Testis (tissue), 3 donors: Measurements from ENCODE around the gene CHCHD5. TPM values are rescaled to one million over a fixed set of nuclear protein-coding genes. Genes with fewer than 3 reads are reported as not detected.
"Not testable (repeated sequence)": the region's sequence is repeated elsewhere in the genome, so short reads cannot be mapped to it uniquely, and the experiment has no call there.

ENCODE experiments used
- DNase-seq: peaks from one replicate; pipeline ENCODE4 v3.0.0-alpha.2; 2019
- H3K27ac ChIP-seq, 2 donors: fragments of 200-600 bp; sonication (generic); one replicate each; pipeline ENCODE4 v1.5.1; 2019
- H3K27me3 ChIP-seq: fragments of 200-600 bp; sonication (generic); one replicate; pipeline ENCODE4 v1.5.1; 2019
- H3K36me3 ChIP-seq: fragments of 200-600 bp; sonication (generic); one replicate; pipeline ENCODE4 v1.5.1; 2017; ENCODE audit warnings: low read depth; ENCODE audit errors: missing control alignments
- H3K4me1 ChIP-seq: fragments of 200-600 bp; sonication (generic); one replicate; pipeline ENCODE4 v1.5.1; 2019
- H3K4me3 ChIP-seq, 2 donors: fragments of 200-600 bp; sonication (generic); one replicate each; pipeline ENCODE4 v1.5.1; 2017 to 2019
- H3K9me3 ChIP-seq: fragments of 200-600 bp; sonication (generic); one replicate; pipeline ENCODE4 v1.5.1; 2017
- CTCF ChIP-seq, 3 experiments: fragments of 450-650 bp in 2 of 3; fragments of 200-600 bp in 1 of 3; sonication (generic) in 1 of 3; IDR thresholded peaks; one replicate each; pipeline ENCODE4 v1.5.1; 2016 to 2019; ENCODE audit warnings: antibody characterized with exemption in 3 of 3, mild to moderate bottlenecking in 2 of 3, moderate library complexity in 1 of 3
- POLR2A ChIP-seq: fragments of 450-650 bp; IDR thresholded peaks from one replicate; pipeline ENCODE4 v1.6.1; 2017; ENCODE audit warnings: antibody characterized with exemption, mild to moderate bottlenecking, moderate library complexity
- WGBS, 2 donors: methylation state at CpG; one replicate each; pipeline ENCODE4 v1.1.5; 2018; 5-methylcytosine and 5-hydroxymethylcytosine counted together
- intact Hi-C: fragments of 100-400 bp; cut with DNase I; formaldehyde crosslinking; loops from one replicate; pipeline ENCODE4 v1.15.1; 2023; ENCODE audit warnings: low total_unique reads
- polyA plus RNA-seq: library from polyadenylated mRNA; stranded (reverse); fragments of 350-450 nt; fragmentation: Illumina TruSeq; extraction: RNeasy Lipid Tissue Mini Kit (QIAGEN cat#74804); gene quantifications from one replicate; pipeline ENCODE4 v1.2.3, GENCODE V29; 2014; ENCODE audit warnings: low read depth, low replicate concordance; ENCODE audit not compliant: insufficient read depth
- total RNA-seq, 2 donors: library from RNA; depleted of rRNA; stranded (reverse); fragments of >200 nt; gene quantifications; one replicate each; pipeline ENCODE4 v1.2.3, GENCODE V29; 2016

CHCHD5 gene
- total and polyA plus RNA-seq, 3 donors from 2014 or later, result 49.0 to 98.9 (median 51.3) TPM

- no peak for DNase-seq
- no peaks in the 10 kb centered on the region for H3K36me3 ChIP-seq
- intact Hi-C loops, result no loop called here
- TF ChIP-seq CTCF (IDR thresholded peaks at IDR 0.05) (no peak), POLR2A (no peak)
- WGBS, 2 donors, result 90% methylated on average over 4 of the region's 4 CpGs
- H3K27ac ChIP-seq, result no peak overlapping the region
- no peaks in the 10 kb centered on the region for H3K9me3 ChIP-seq
- H3K27me3 ChIP-seq, result no peaks in the 10 kb centered on the region
- H3K4me1 ChIP-seq, result no peaks in the 10 kb centered on the region
- H3K4me3 ChIP-seq, result no peak overlapping the region
Observed at GRCh38 chr2:112604952-112605351, 20.5 kb downstream of the CHCHD5 start.

GRCh38 chr2:112605926-112606325 is 21.5 kb downstream of the CHCHD5 start:
- no peaks in the 10 kb centered on the region for H3K4me1 ChIP-seq
- H3K4me3 ChIP-seq, result no peak overlapping the region
- 88% methylated on average over 5 of the region's 5 CpGs for WGBS, 2 donors

GRCh38 chr2:112606547-112606946 is 22.1 kb downstream of the CHCHD5 start:
- Histone ChIP-seq H3K27me3 (no peaks in the 10 kb centered on the region), H3K9me3 (no peaks in the 10 kb centered on the region), H3K36me3 (no peaks in the 10 kb centered on the region), H3K4me1 (no peaks in the 10 kb centered on the region), H3K27ac (no peak overlapping the region), H3K4me3 (no peak overlapping the region)
- intact Hi-C loops, result no loop called here
- TF ChIP-seq CTCF (IDR thresholded peaks at IDR 0.05) (no peak), POLR2A (no peak)
- no peak for DNase-seq
- 67 to 74% methylated on average over 4 of the region's 4 CpGs for WGBS, 2 donors

More at GRCh38 chr2:112605926-112606325, 21.5 kb downstream of the CHCHD5 start:
- H3K36me3 ChIP-seq, result no peaks in the 10 kb centered on the region
- H3K27ac ChIP-seq, result no peak overlapping the region
- intact Hi-C loops, result no loop called here
- TF ChIP-seq POLR2A (no peak), CTCF (IDR thresholded peaks at IDR 0.05) (no peak)
- DNase-seq, result no peak
- no peaks in the 10 kb centered on the region for H3K9me3 ChIP-seq
- no peaks in the 10 kb centered on the region for H3K27me3 ChIP-seq

- 86 to 89% methylated on average over 8 of the region's 8 CpGs for WGBS, 2 donors
- Histone ChIP-seq H3K27ac (no peak overlapping the region), H3K4me3 (no peak overlapping the region), H3K36me3 (no peaks in the 10 kb centered on the region), H3K27me3 (no peaks in the 10 kb centered on the region), H3K4me1 (no peaks in the 10 kb centered on the region), H3K9me3 (no peaks in the 10 kb centered on the region)
- no peak for TF ChIP-seq CTCF (IDR thresholded peaks at IDR 0.05)
- no peak for TF ChIP-seq POLR2A
- intact Hi-C loops, result no loop called here
- no peak for DNase-seq
Observed at GRCh38 chr2:112607680-112608438, 23.4 kb downstream of the CHCHD5 start.

GRCh38 chr2:112609320-112609719 is 24.9 kb downstream of the CHCHD5 start:
- DNase-seq, H3K9me3 ChIP-seq, H3K4me3 ChIP-seq, H3K36me3 ChIP-seq, intact Hi-C loops, H3K4me1 ChIP-seq, H3K27me3 ChIP-seq, H3K27ac ChIP-seq: not testable (repeated sequence)
- WGBS, 2 donors, result 95 to 100% methylated on average over 4 of the region's 4 CpGs

- H3K4me3 ChIP-seq, H3K4me1 ChIP-seq, H3K27me3 ChIP-seq, H3K9me3 ChIP-seq, H3K27ac ChIP-seq, H3K36me3 ChIP-seq, intact Hi-C loops, DNase-seq: not testable (repeated sequence)
- WGBS, 2 donors, result 79 to 85% methylated on average over 1 of the region's 1 CpG
Observed at GRCh38 chr2:112612283-112612682, 27.9 kb downstream of the CHCHD5 start.
